Measurements from ENCODE around the gene BPIFB3.
A peak's percentile ranks its signal among the peaks of the same experiment; 100 is the strongest.

The BPIFB3 gene

GRCh38 chr20:33012327-33013189, 41.1 kb upstream of the BPIFB3 start:
- Mint-ChIP-seq H3K4me3 (no peak overlapping the region), H3K27me3 (peaks cover 13% of the 10 kb centered on the region), H3K27ac (no peak overlapping the region), H3K36me3 (no peaks in the 10 kb centered on the region), H3K4me1 (peaks cover 3% of the 10 kb centered on the region), H3K9me3 (no peaks in the 10 kb centered on the region)
- DNase-seq = no peak
- CTCF ChIA-PET = interaction anchor here (1.1 kb wide), 1 partner anchor 8 kb away, joined by 4 read pairs; the partner anchor contains the start of gene SUN5

- Mint-ChIP-seq H3K27me3 (peaks cover 13% of the 10 kb centered on the region), H3K9me3 (no peaks in the 10 kb centered on the region), H3K4me1 (peaks cover 3% of the 10 kb centered on the region), H3K27ac (no peak overlapping the region), H3K4me3 (no peak overlapping the region), H3K36me3 (no peaks in the 10 kb centered on the region)
- CTCF ChIA-PET = interaction anchor here (0.6 to 1.1 kb wide), 2 partner anchors 9 to 421 kb away, joined by 3 to 4 read pairs; partner anchors contain the start of gene SUN5
- no peak for DNase-seq
Observed at GRCh38 chr20:33013701-33014326, 39.9 kb upstream of the BPIFB3 start.

- CTCF ChIA-PET = no interaction called here
- no peak overlapping the region for H3K4me3 Mint-ChIP-seq
- no peak for DNase-seq
- no peaks in the 10 kb centered on the region for H3K36me3 Mint-ChIP-seq
- H3K9me3 Mint-ChIP-seq = no peaks in the 10 kb centered on the region
- peaks cover 3% of the 10 kb centered on the region for H3K4me1 Mint-ChIP-seq
- H3K27ac Mint-ChIP-seq = no peak overlapping the region
- peaks cover 13% of the 10 kb centered on the region for H3K27me3 Mint-ChIP-seq
Observed at GRCh38 chr20:33014336-33015113, 39.2 kb upstream of the BPIFB3 start.

- Mint-ChIP-seq H3K4me1 (peaks cover 3% of the 10 kb centered on the region), H3K27me3 (peaks cover 13% of the 10 kb centered on the region), H3K9me3 (no peaks in the 10 kb centered on the region), H3K36me3 (no peaks in the 10 kb centered on the region), H3K27ac (no peak overlapping the region), H3K4me3 (no peak overlapping the region)
- CTCF ChIA-PET = no interaction called here
- no peak for DNase-seq
Observed at GRCh38 chr20:33015114-33015484, 38.6 kb upstream of the BPIFB3 start.

- peaks cover 9% of the 10 kb centered on the region for H3K27me3 Mint-ChIP-seq
- no peak for DNase-seq
- peak overlapping the region; percentile 35 for H3K27ac Mint-ChIP-seq
- CTCF ChIA-PET = interaction anchor here (0.9 kb wide), 1 partner anchor 80 kb away, joined by 3 read pairs; no protein-coding TSS in a partner anchor
- no peaks in the 10 kb centered on the region for H3K9me3 Mint-ChIP-seq
- peaks cover 3% of the 10 kb centered on the region for H3K4me1 Mint-ChIP-seq
- H3K4me3 Mint-ChIP-seq = no peak overlapping the region
- no peaks in the 10 kb centered on the region for H3K36me3 Mint-ChIP-seq
Observed at GRCh38 chr20:33015700-33016580, 37.8 kb upstream of the BPIFB3 start.

GRCh38 chr20:33016581-33017109, 37.1 kb upstream of the BPIFB3 start:
- H3K9me3 Mint-ChIP-seq = no peaks in the 10 kb centered on the region
- H3K4me1 Mint-ChIP-seq = peaks cover 3% of the 10 kb centered on the region
- no peaks in the 10 kb centered on the region for H3K36me3 Mint-ChIP-seq
- no peak for DNase-seq
- peak overlapping the region; percentile 35 for H3K27ac Mint-ChIP-seq
- H3K4me3 Mint-ChIP-seq = no peak overlapping the region
- CTCF ChIA-PET = interaction anchor here (0.8 kb wide), 1 partner anchor 276 kb away, joined by 3 read pairs; no protein-coding TSS in a partner anchor
- peaks cover 9% of the 10 kb centered on the region for H3K27me3 Mint-ChIP-seq

GRCh38 chr20:33017542-33017941, 36.2 kb upstream of the BPIFB3 start:
- Mint-ChIP-seq H3K27ac (no peak overlapping the region), H3K4me1 (peaks cover 3% of the 10 kb centered on the region), H3K9me3 (no peaks in the 10 kb centered on the region), H3K4me3 (no peak overlapping the region), H3K36me3 (no peaks in the 10 kb centered on the region), H3K27me3 (peaks cover 9% of the 10 kb centered on the region)
- no peak for DNase-seq
- CTCF ChIA-PET = interaction anchor here (0.8 kb wide), 1 partner anchor 275 kb away, joined by 3 read pairs; no protein-coding TSS in a partner anchor

GRCh38 chr20:33018169-33018931, 35.4 kb upstream of the BPIFB3 start:
- no peak overlapping the region for H3K4me3 Mint-ChIP-seq
- H3K27me3 Mint-ChIP-seq = peaks cover 9% of the 10 kb centered on the region
- no peaks in the 10 kb centered on the region for H3K36me3 Mint-ChIP-seq
- CTCF ChIA-PET = no interaction called here
- H3K9me3 Mint-ChIP-seq = no peaks in the 10 kb centered on the region
- no peak for DNase-seq
- no peak overlapping the region for H3K27ac Mint-ChIP-seq
- peaks cover 3% of the 10 kb centered on the region for H3K4me1 Mint-ChIP-seq

- Mint-ChIP-seq H3K9me3 (no peaks in the 10 kb centered on the region), H3K27me3 (peaks cover 9% of the 10 kb centered on the region), H3K36me3 (no peaks in the 10 kb centered on the region), H3K27ac (no peak overlapping the region), H3K4me3 (no peak overlapping the region), H3K4me1 (peaks cover 3% of the 10 kb centered on the region)
- no peak for DNase-seq
- CTCF ChIA-PET = no interaction called here
Observed at GRCh38 chr20:33019465-33020277, 34.0 kb upstream of the BPIFB3 start.

- CTCF ChIA-PET = no interaction called here
- no peak for DNase-seq
- Mint-ChIP-seq H3K4me1 (peaks cover 3% of the 10 kb centered on the region), H3K27me3 (peaks cover 7% of the 10 kb centered on the region), H3K4me3 (no peak overlapping the region), H3K9me3 (no peaks in the 10 kb centered on the region), H3K27ac (no peak overlapping the region), H3K36me3 (no peaks in the 10 kb centered on the region)
Observed at GRCh38 chr20:33020278-33021161, 33.2 kb upstream of the BPIFB3 start.

- no peak for DNase-seq
- Mint-ChIP-seq H3K27me3 (no peaks in the 10 kb centered on the region), H3K36me3 (no peaks in the 10 kb centered on the region), H3K4me1 (no peaks in the 10 kb centered on the region), H3K4me3 (no peak overlapping the region), H3K27ac (no peak overlapping the region), H3K9me3 (no peaks in the 10 kb centered on the region)
- CTCF ChIA-PET = no interaction called here
Observed at GRCh38 chr20:33021879-33022278, 31.8 kb upstream of the BPIFB3 start.
